ENCODE data around the gene SPATA2L. TPM values are rescaled to one million over a fixed set of nuclear protein-coding genes. Genes with fewer than 3 reads are reported as not detected.

Gene SPATA2L
- total and polyA plus RNA-seq, 2 of the 13 experiments (the other 11 are each of a cell fraction or from before 2014, with no cell fraction given): 9.1 to 20.7 TPM

- TF ChIP-seq NR2F2 (IDR thresholded peaks at IDR 0.05; ENCODE audit: borderline replicate concordance, low read depth) (no peak), HMG20A (CRISPR knock-in tag; IDR thresholded peaks at IDR 0.05; ENCODE audit: borderline replicate concordance) (peak; percentile 21), HDAC2 (CRISPR knock-in tag; IDR thresholded peaks at IDR 0.05) (peak; percentile 20; the same call in 1 of the 2 replicates), MAF1 (CRISPR knock-in tag; IDR thresholded peaks at IDR 0.05; ENCODE audit: borderline replicate concordance) (no peak; the same call in 1 of the 2 replicates), ZBTB38 (CRISPR knock-in tag; IDR thresholded peaks at IDR 0.05) (peak; percentile 45), ARNTL (CRISPR knock-in tag; IDR thresholded peaks at IDR 0.05) (no peak), ZFP36 (IDR thresholded peaks at IDR 0.05; ENCODE audit: borderline replicate concordance, low read depth, low read length, partially characterized antibody) (no peak), PITX1 (CRISPR knock-in tag; IDR thresholded peaks at IDR 0.05) (no peak; the same call in 1 of the 2 replicates), ZNF530 (CRISPR knock-in tag; IDR thresholded peaks at IDR 0.05; ENCODE audit: low read depth) (0 out of 2 replicates have a peak, but pooled peaks have one; percentile 19), RFX5 (IDR thresholded peaks at IDR 0.05; ENCODE audit: low read depth, low read length) (no peak), MYNN (CRISPR knock-in tag; IDR thresholded peaks at IDR 0.05; ENCODE audit: low read depth) (no peak), ZNF777 (CRISPR knock-in tag; IDR thresholded peaks at IDR 0.05) (peak; percentile 98), BORCS8-MEF2B (CRISPR knock-in tag; IDR thresholded peaks at IDR 0.05) (no peak; the same call in none of the 2 replicates), ZFP36L1 (CRISPR knock-in tag; IDR thresholded peaks at IDR 0.05) (no peak; the same call in 1 of the 2 replicates), GFI1 (CRISPR knock-in tag; IDR thresholded peaks at IDR 0.05; ENCODE audit: borderline replicate concordance) (no peak), STAG1 (CRISPR knock-in tag; IDR thresholded peaks at IDR 0.05) (peak; percentile 82), MTA3 (CRISPR knock-in tag; IDR thresholded peaks at IDR 0.05) (no peak)
- TF ChIP-seq, protein P1, sequence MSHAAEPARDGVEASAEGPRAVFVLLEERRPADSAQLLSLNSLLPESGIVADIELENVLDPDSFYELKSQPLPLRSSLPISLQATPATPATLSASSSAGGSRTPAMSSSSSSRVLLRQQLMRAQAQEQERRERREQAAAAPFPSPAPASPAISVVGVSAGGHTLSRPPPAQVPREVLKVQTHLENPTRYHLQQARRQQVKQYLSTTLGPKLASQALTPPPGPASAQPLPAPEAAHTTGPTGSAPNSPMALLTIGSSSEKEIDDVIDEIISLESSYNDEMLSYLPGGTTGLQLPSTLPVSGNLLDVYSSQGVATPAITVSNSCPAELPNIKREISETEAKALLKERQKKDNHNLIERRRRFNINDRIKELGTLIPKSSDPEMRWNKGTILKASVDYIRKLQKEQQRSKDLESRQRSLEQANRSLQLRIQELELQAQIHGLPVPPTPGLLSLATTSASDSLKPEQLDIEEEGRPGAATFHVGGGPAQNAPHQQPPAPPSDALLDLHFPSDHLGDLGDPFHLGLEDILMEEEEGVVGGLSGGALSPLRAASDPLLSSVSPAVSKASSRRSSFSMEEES (CRISPR knock-in tag; IDR thresholded peaks at IDR 0.05): no peak
- TF ChIP-seq, protein P2, sequence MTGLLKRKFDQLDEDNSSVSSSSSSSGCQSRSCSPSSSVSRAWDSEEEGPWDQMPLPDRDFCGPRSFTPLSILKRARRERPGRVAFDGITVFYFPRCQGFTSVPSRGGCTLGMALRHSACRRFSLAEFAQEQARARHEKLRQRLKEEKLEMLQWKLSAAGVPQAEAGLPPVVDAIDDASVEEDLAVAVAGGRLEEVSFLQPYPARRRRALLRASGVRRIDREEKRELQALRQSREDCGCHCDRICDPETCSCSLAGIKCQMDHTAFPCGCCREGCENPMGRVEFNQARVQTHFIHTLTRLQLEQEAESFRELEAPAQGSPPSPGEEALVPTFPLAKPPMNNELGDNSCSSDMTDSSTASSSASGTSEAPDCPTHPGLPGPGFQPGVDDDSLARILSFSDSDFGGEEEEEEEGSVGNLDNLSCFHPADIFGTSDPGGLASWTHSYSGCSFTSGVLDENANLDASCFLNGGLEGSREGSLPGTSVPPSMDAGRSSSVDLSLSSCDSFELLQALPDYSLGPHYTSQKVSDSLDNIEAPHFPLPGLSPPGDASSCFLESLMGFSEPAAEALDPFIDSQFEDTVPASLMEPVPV (CRISPR knock-in tag; IDR thresholded peaks at IDR 0.05): no peak; the same call in 1 of the 2 replicates
- TF ChIP-seq, protein P3, sequence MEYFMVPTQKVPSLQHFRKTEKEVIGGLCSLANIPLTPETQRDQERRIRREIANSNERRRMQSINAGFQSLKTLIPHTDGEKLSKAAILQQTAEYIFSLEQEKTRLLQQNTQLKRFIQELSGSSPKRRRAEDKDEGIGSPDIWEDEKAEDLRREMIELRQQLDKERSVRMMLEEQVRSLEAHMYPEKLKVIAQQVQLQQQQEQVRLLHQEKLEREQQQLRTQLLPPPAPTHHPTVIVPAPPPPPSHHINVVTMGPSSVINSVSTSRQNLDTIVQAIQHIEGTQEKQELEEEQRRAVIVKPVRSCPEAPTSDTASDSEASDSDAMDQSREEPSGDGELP (IDR thresholded peaks at IDR 0.05; ENCODE audit: borderline replicate concordance, low read depth): peak; percentile 4; the same call in 1 of the 2 replicates
- TF ChIP-seq, protein P4, sequence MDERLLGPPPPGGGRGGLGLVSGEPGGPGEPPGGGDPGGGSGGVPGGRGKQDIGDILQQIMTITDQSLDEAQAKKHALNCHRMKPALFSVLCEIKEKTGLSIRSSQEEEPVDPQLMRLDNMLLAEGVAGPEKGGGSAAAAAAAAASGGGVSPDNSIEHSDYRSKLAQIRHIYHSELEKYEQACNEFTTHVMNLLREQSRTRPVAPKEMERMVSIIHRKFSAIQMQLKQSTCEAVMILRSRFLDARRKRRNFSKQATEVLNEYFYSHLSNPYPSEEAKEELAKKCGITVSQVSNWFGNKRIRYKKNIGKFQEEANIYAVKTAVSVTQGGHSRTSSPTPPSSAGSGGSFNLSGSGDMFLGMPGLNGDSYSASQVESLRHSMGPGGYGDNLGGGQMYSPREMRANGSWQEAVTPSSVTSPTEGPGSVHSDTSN (CRISPR knock-in tag; IDR thresholded peaks at IDR 0.05): no peak
- TF ChIP-seq, protein P5, sequence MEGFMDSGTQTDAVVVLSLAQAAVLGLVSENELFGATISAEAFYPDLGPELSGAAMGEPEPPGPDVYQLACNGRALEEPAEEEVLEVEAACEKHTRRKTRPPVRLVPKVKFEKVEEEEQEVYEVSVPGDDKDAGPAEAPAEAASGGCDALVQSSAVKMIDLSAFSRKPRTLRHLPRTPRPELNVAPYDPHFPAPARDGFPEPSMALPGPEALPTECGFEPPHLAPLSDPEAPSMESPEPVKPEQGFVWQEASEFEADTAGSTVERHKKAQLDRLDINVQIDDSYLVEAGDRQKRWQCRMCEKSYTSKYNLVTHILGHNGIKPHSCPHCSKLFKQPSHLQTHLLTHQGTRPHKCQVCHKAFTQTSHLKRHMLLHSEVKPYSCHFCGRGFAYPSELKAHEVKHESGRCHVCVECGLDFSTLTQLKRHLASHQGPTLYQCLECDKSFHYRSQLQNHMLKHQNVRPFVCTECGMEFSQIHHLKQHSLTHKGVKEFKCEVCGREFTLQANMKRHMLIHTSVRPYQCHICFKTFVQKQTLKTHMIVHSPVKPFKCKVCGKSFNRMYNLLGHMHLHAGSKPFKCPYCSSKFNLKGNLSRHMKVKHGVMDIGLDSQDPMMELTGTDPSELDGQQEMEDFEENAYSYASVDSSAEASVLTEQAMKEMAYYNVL (CRISPR knock-in tag; IDR thresholded peaks at IDR 0.05; ENCODE audit: borderline replicate concordance): peak; percentile 43; the same call in 1 of the 2 replicates
Observed at GRCh38 chr16:89700649-89701424, 668 bp downstream of the SPATA2L start (continued).
